ENCODE results near the gene CDK5R1. TPM values are rescaled to one million over a fixed set of nuclear protein-coding genes. Genes with fewer than 3 reads are reported as not detected.

The CDK5R1 gene
- total and polyA plus RNA-seq, 2 donors (not counting 3 experiments of a cell fraction or from before 2014, with no cell fraction given): 1.6 to 3.9 TPM

- Histone ChIP-seq H3K9ac (replicated peaks; ENCODE audit: extremely low read depth, insufficient read depth, low read length) (no peak overlapping the region), H3K9me3 (replicated peaks; ENCODE audit: control insufficient read depth, insufficient read depth, low read length) (no peaks in the 10 kb centered on the region), H4K20me1 (replicated peaks; ENCODE audit: control insufficient read depth, extremely low read depth, insufficient read depth, low read length) (peaks cover 11% of the 10 kb centered on the region), H2AFZ (ENCODE audit: low read depth, low read length) (no peak overlapping the region), H3K4me2 (ENCODE audit: insufficient read depth, low read length) (no peak overlapping the region), H3K27me3 (ENCODE audit: control insufficient read depth in 2 of 2, insufficient read depth in 2 of 2, low read length in 2 of 2) (no peaks in the 10 kb centered on the region), H3K36me3 (ENCODE audit: control insufficient read depth in 2 of 2, extremely low read depth in 1 of 2, insufficient read depth in 2 of 2, low read length in 2 of 2) (peaks cover 18 to 20% of the 10 kb centered on the region in 2 experiments), H3K27ac (ENCODE audit: insufficient read depth, low read depth, low read length) (no peak overlapping the region), H3K9me1 (replicated peaks; ENCODE audit: control insufficient read depth, extremely low read depth, insufficient read depth, low read length) (no peaks in the 10 kb centered on the region), H3K4me1 (ENCODE audit: control insufficient read depth, extremely low read depth, insufficient read depth, low read length) (no peaks in the 10 kb centered on the region), H3K4me3 (replicated peaks in 1 of 3; ENCODE audit: insufficient read depth in 1 of 3, low read depth in 1 of 3, low read length in 3 of 3) (no peak overlapping the region), H3K79me2 (ENCODE audit: control insufficient read depth, insufficient read depth, low read length) (peaks cover 55% of the 10 kb centered on the region)
- intact Hi-C loops (cut with micrococcal nuclease) (loop anchor here (1.0 kb wide), 1 partner anchor 294 kb away; no protein-coding TSS in a partner anchor), dilution Hi-C loops (cut with MboI; ENCODE audit: extremely low pct_ligation_motif_present, low sequenced_read_pairs) (no loop called here)
- ChIA-PET POLR2A (no interaction called here), CTCF (interaction anchor here (0.7 to 3.8 kb wide), 21 partner anchors 11 to 468 kb away, joined by 3 to 42 read pairs (median 4); partner anchors contain the start of genes CDK5R1 and PSMD11)
- FAIRE-seq (no peak), DNase-seq (ENCODE audit: low read depth, low spot score) (no peak)
- no TSS peak for BruUV-seq (replicated peaks)
- no peak for TF ChIP-seq MAX (IDR thresholded peaks at IDR 0.05; ENCODE audit: insufficient read depth, insufficient read length)
- TF ChIP-seq GATA2 (IDR thresholded peaks at IDR 0.05; ENCODE audit: insufficient read depth, insufficient read length, low read depth, low read length): no peak
- no peak for TF ChIP-seq CTCF (IDR thresholded peaks at IDR 0.05; ENCODE audit: extremely low read depth in 1 of 2, insufficient read depth in 1 of 2, low read depth in 1 of 2, low read length in 2 of 2)
- TF ChIP-seq JUN (IDR thresholded peaks at IDR 0.05; ENCODE audit: borderline replicate concordance, insufficient read depth, insufficient read length, low read depth): no peak
- no peak for TF ChIP-seq MYC (IDR thresholded peaks at IDR 0.05; ENCODE audit: low read depth, low read length)
- no peak for TF ChIP-seq POLR2A (IDR thresholded peaks at IDR 0.05; ENCODE audit: low read depth, low read length)
- no peak for TF ChIP-seq EZH2 (IDR thresholded peaks at IDR 0.05; ENCODE audit: borderline replicate concordance, low read depth, low read length, severe bottlenecking)
- TF ChIP-seq POLR2AphosphoS5 (IDR thresholded peaks at IDR 0.05; ENCODE audit: insufficient read depth, low read depth, low read length): no peak
- no peak for TF ChIP-seq FOS (IDR thresholded peaks at IDR 0.05; ENCODE audit: borderline replicate concordance, insufficient read depth, low read length)
Measured at GRCh38 chr17:32461498-32461852, 25.3 kb upstream of the CDK5R1 start.

All from endothelial cell of umbilical vein (primary cell).